ENCODE data around the gene UXT.

- TF ChIP-seq, protein P1, sequence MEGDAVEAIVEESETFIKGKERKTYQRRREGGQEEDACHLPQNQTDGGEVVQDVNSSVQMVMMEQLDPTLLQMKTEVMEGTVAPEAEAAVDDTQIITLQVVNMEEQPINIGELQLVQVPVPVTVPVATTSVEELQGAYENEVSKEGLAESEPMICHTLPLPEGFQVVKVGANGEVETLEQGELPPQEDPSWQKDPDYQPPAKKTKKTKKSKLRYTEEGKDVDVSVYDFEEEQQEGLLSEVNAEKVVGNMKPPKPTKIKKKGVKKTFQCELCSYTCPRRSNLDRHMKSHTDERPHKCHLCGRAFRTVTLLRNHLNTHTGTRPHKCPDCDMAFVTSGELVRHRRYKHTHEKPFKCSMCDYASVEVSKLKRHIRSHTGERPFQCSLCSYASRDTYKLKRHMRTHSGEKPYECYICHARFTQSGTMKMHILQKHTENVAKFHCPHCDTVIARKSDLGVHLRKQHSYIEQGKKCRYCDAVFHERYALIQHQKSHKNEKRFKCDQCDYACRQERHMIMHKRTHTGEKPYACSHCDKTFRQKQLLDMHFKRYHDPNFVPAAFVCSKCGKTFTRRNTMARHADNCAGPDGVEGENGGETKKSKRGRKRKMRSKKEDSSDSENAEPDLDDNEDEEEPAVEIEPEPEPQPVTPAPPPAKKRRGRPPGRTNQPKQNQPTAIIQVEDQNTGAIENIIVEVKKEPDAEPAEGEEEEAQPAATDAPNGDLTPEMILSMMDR (IDR thresholded peaks at IDR 0.05; ENCODE audit: poor library complexity, severe bottlenecking) = no peak
- TF ChIP-seq EZH2 (IDR thresholded peaks at IDR 0.05; ENCODE audit: borderline replicate concordance, insufficient read depth, low read length, poor library complexity, severe bottlenecking) (no peak), TAF1 (IDR thresholded peaks at IDR 0.05; ENCODE audit: low read depth) (no peak)
- TF ChIP-seq, protein P2, sequence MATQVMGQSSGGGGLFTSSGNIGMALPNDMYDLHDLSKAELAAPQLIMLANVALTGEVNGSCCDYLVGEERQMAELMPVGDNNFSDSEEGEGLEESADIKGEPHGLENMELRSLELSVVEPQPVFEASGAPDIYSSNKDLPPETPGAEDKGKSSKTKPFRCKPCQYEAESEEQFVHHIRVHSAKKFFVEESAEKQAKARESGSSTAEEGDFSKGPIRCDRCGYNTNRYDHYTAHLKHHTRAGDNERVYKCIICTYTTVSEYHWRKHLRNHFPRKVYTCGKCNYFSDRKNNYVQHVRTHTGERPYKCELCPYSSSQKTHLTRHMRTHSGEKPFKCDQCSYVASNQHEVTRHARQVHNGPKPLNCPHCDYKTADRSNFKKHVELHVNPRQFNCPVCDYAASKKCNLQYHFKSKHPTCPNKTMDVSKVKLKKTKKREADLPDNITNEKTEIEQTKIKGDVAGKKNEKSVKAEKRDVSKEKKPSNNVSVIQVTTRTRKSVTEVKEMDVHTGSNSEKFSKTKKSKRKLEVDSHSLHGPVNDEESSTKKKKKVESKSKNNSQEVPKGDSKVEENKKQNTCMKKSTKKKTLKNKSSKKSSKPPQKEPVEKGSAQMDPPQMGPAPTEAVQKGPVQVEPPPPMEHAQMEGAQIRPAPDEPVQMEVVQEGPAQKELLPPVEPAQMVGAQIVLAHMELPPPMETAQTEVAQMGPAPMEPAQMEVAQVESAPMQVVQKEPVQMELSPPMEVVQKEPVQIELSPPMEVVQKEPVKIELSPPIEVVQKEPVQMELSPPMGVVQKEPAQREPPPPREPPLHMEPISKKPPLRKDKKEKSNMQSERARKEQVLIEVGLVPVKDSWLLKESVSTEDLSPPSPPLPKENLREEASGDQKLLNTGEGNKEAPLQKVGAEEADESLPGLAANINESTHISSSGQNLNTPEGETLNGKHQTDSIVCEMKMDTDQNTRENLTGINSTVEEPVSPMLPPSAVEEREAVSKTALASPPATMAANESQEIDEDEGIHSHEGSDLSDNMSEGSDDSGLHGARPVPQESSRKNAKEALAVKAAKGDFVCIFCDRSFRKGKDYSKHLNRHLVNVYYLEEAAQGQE (IDR thresholded peaks at IDR 0.05; ENCODE audit: borderline replicate concordance) = no peak
These were observed 44.4 kb downstream of the UXT start for GRCh38 chrX:47614618-47615017.
